Transverse colon (tissue), 4 donors: ENCODE measurements around the gene SPEM1. TPM values are rescaled to one million over a fixed set of nuclear protein-coding genes. Genes with fewer than 3 reads are reported as not detected.

Source experiments
- DNase-seq: peaks from one replicate; pipeline ENCODE4 v3.0.0-alpha.2; 2019
- H3K27ac ChIP-seq, 4 donors: fragments of 200-600 bp; sonication (generic); 2 replicates each; pipeline ENCODE4 v1.5.1; 2016 to 2018; ENCODE audit warnings: inconsistent platforms in 4 of 4
- H3K27me3 ChIP-seq: fragments of 200-600 bp; sonication (generic); 2 replicates; pipeline ENCODE4 v1.5.1; 2017; ENCODE audit warnings: inconsistent platforms
- H3K36me3 ChIP-seq, 4 donors: fragments of 200-600 bp; sonication (generic); 2 replicates each; pipeline ENCODE4 v1.5.1; 2017 to 2019; ENCODE audit warnings: inconsistent platforms in 4 of 4
- H3K4me1 ChIP-seq, 4 donors: fragments of 200-600 bp; sonication (generic); 2 replicates each; pipeline ENCODE4 v1.5.1; 2017 to 2020; ENCODE audit warnings: inconsistent platforms in 4 of 4
- H3K4me3 ChIP-seq, 4 donors: fragments of 200-600 bp; sonication (generic); 1 replicate in 1 of 4; 2 replicates in 3 of 4; pipeline versions ENCODE4 v1.5.1 to v1.6.1; 2017 to 2019; ENCODE audit warnings: inconsistent platforms in 4 of 4
- H3K9me3 ChIP-seq, 2 donors: fragments of 200-600 bp; sonication (generic); 2 replicates each; pipeline ENCODE4 v1.5.1; 2017 to 2019; ENCODE audit warnings: inconsistent platforms in 2 of 2
- CTCF ChIP-seq, 5 experiments: fragments of 200-600 bp in 3 of 5; fragments of 450-650 bp in 2 of 5; sonication (generic) in 3 of 5; IDR thresholded peaks; 1 replicate in 2 of 5; 2 replicates in 3 of 5; pipeline ENCODE4 v1.5.1; 2016 to 2017; ENCODE audit warnings: antibody characterized with exemption in 5 of 5, inconsistent platforms in 3 of 5, mild to moderate bottlenecking in 2 of 5, moderate library complexity in 1 of 5
- EP300 ChIP-seq: sonication (generic); formaldehyde crosslinking; IDR thresholded peaks from one replicate; pipeline ENCODE4 v1.6.1; 2017; ENCODE audit warnings: antibody characterized with exemption, low read depth
- POLR2A ChIP-seq: fragments of 450-650 bp; IDR thresholded peaks from one replicate; pipeline ENCODE4 v1.6.1; 2016; ENCODE audit warnings: antibody characterized with exemption, mild to moderate bottlenecking, moderate library complexity
- POLR2AphosphoS5 ChIP-seq, 3 donors: sonication (generic); formaldehyde crosslinking; IDR thresholded peaks; one replicate each; pipeline ENCODE4 v1.6.1; 2016; ENCODE audit warnings: antibody characterized with exemption in 3 of 3
- WGBS, 2 donors: methylation state at CpG; one replicate each; pipeline ENCODE4 v1.1.5; 2018; ENCODE audit warnings: low coverage in 1 of 2; 5-methylcytosine and 5-hydroxymethylcytosine counted together
- in situ Hi-C, 4 donors: fragments of 200-750 bp; cut with MboI; loops; one replicate each; pipeline versions ENCODE4 v1.15.0 to v1.15.1; 2017; ENCODE audit warnings: low sequenced_read_pairs in 3 of 4, low pct_ligation_motif_present in 1 of 4, low pct_unique_long_range_greater_than_20kb in 1 of 4
- intact Hi-C: fragments of 100-400 bp; cut with DNase I; formaldehyde crosslinking; loops from one replicate; pipeline ENCODE4 v1.15.1; 2023; ENCODE audit warnings: low total_unique reads
- total RNA-seq, 4 donors: library from RNA; depleted of rRNA; stranded (reverse); fragments of >200 nt; gene quantifications; one replicate each; pipeline ENCODE4 v1.1.0, GENCODE V29; 2016

SPEM1 gene
- total RNA-seq, 4 donors from 2014 or later = not detected

- Histone ChIP-seq H3K4me1 (no peaks in the 10 kb centered on the region), H3K4me3 (no peak overlapping the region), H3K9me3 (no peaks in the 10 kb centered on the region), H3K27me3 (no peaks in the 10 kb centered on the region), H3K36me3 (no peaks in the 10 kb centered on the region), H3K27ac (no peak overlapping the region)
- TF ChIP-seq CTCF (IDR thresholded peaks at IDR 0.05) (no peak), POLR2AphosphoS5 (IDR thresholded peaks at IDR 0.05) (no peak), POLR2A (no peak)
- 46 to 71% methylated on average over 3 to 4 of the region's 4 CpGs for WGBS, 2 donors
- DNase-seq = no peak
- intact Hi-C loops = no loop called here
- in situ Hi-C loops = no loop called here
These were observed 3.6 kb downstream of the SPEM1 start for GRCh38 chr17:7423679-7424078.

- intact Hi-C loops = no loop called here
- H3K36me3 ChIP-seq = no peaks in the 10 kb centered on the region
- no peak for DNase-seq
- H3K27ac ChIP-seq = no peak within 1 kb of the TSS
- in situ Hi-C loops = no loop called here
- no peaks in the 10 kb centered on the region for H3K9me3 ChIP-seq
- no peak within 1 kb of the TSS for H3K4me3 ChIP-seq
- WGBS, 2 donors = 80% methylated on average over 7 of the region's 7 CpGs; no CpG with 5 or more reads in 1 of the 2 donors
- H3K27me3 ChIP-seq = no peaks in the 10 kb centered on the region
- TF ChIP-seq POLR2AphosphoS5 (IDR thresholded peaks at IDR 0.05) = no peak
- TF ChIP-seq CTCF (IDR thresholded peaks at IDR 0.05) = no peak
- no peak for TF ChIP-seq EP300
- TF ChIP-seq POLR2A = no peak
- H3K4me1 ChIP-seq = no peaks in the 10 kb centered on the region
These were observed 5.2 kb downstream of the SPEM1 start, which contains the start of gene SPEM2 for GRCh38 chr17:7425316-7425715. SPEM2 (plus strand) TSS chr17:7425616; CDS start chr17:7425689, 73 bp downstream.

GRCh38 chr17:7425756-7426155, 5.6 kb downstream of the SPEM1 start:
- DNase-seq = no peak
- no peak overlapping the region for H3K4me3 ChIP-seq
- H3K9me3 ChIP-seq = no peaks in the 10 kb centered on the region
- in situ Hi-C loops = no loop called here
- intact Hi-C loops = no loop called here
- no peak overlapping the region for H3K27ac ChIP-seq
- WGBS, 2 donors = 85% methylated on average over 8 of the region's 8 CpGs; no CpG with 5 or more reads in 1 of the 2 donors
- no peaks in the 10 kb centered on the region for H3K4me1 ChIP-seq
- no peaks in the 10 kb centered on the region for H3K36me3 ChIP-seq
- H3K27me3 ChIP-seq = no peaks in the 10 kb centered on the region
- no peak for TF ChIP-seq POLR2AphosphoS5 (IDR thresholded peaks at IDR 0.05)
- TF ChIP-seq CTCF (IDR thresholded peaks at IDR 0.05) = no peak
- TF ChIP-seq POLR2A = no peak
- TF ChIP-seq EP300 = no peak

- no peak for DNase-seq
- Histone ChIP-seq H3K27me3 (no peaks in the 10 kb centered on the region), H3K4me3 (no peak overlapping the region), H3K27ac (no peak overlapping the region), H3K9me3 (no peaks in the 10 kb centered on the region), H3K36me3 (no peaks in the 10 kb centered on the region), H3K4me1 (no peaks in the 10 kb centered on the region)
- no peak for TF ChIP-seq POLR2A
- TF ChIP-seq POLR2AphosphoS5 (IDR thresholded peaks at IDR 0.05) = no peak
- no peak for TF ChIP-seq EP300
- TF ChIP-seq CTCF (IDR thresholded peaks at IDR 0.05) = no peak
- 96 to 100% methylated on average over 2 to 28 of the region's 33 CpGs for WGBS, 2 donors
- in situ Hi-C loops = no loop called here
- intact Hi-C loops = no loop called here
These were observed 6.2 kb downstream of the SPEM1 start for GRCh38 chr17:7426203-7426863.
